Stimulated activated CD8-positive, alpha-beta memory T cell treated with anti-CD3 and anti-CD28 coated beads, Interleukin-4, amount 100 ng/mL, for 24 hours (primary cell): ENCODE data around the gene EIPR1.

ENCODE experiments used
- DNase-seq: peaks from one replicate; pipeline ENCODE4 v3.0.0-alpha.2; 2020; ENCODE audit warnings: low read depth

The EIPR1 gene

DNA sequence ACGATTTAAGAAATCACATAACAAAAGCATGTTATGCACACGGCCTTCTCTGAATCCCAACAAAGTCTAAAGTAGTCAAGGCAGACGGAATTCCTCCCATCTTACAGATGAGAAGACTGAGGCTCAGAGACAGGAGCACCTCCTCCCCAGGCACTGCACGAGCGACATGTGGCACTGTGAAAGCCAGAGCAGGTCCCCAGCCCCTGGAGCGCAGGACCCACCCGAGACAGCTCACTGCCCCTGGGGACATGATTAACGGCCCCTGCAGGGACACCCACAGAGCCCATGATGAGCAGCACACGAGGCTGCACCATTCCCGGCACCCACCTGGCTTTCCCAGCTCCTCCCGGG is 53.6 kb downstream of the EIPR1 start:
- no peak for DNase-seq

GRCh38 chr2:3323360-3324035 is 54.1 kb downstream of the EIPR1 start:
- no peak for DNase-seq

GRCh38 chr2:3322311-3322970 is 55.2 kb downstream of the EIPR1 start:
- DNase-seq: no peak

- no peak for DNase-seq
These were observed 55.8 kb downstream of the EIPR1 start for GRCh38 chr2:3321825-3322224.

- DNase-seq: no peak
These were observed 56.6 kb downstream of the EIPR1 start for GRCh38 chr2:3320910-3321605.

DNA sequence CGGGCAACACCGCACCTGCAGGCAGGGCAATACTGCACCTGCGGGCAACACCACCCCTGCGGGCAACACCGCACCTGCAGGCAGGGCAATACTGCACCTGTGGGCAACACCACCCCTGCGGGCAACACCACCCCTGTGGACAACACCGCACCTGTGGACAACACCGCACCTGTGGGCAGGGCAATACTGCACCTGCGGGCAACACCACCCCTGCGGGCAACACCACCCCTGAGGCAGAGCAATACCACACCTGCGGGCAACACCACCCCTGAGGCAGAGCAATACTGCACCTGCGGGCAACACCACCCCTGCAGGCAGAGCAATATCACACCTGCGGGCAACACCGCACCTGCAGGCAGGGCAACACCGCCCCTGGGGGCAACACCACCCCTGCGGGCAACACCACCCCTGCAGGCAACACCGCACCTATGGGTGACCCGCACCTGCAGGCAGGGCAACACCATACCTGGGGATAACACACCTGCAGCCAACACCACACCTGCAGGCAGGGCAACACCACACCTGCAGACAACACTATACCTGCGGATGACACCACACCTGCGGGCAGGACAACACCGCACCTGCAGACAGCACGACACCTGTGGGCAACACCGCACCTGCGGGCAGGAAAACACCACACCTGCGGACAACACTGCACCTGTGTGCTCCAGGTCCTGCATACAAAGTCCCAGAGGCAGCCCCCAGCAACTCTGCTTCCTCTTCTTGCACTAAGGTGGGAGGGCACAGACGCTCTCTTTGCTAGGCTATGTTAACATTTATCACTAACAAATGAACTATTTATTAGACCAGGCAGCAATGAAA is 57.7 kb downstream of the EIPR1 start:
- DNase-seq: no peak

GRCh38 chr2:3319134-3319533 is 58.5 kb downstream of the EIPR1 start:
- no peak for DNase-seq

GRCh38 chr2:3317871-3318590 is 59.6 kb downstream of the EIPR1 start:
- DNase-seq: no peak

GRCh38 chr2:3317277-3317685 is 60.3 kb downstream of the EIPR1 start:
- no peak for DNase-seq

DNA sequence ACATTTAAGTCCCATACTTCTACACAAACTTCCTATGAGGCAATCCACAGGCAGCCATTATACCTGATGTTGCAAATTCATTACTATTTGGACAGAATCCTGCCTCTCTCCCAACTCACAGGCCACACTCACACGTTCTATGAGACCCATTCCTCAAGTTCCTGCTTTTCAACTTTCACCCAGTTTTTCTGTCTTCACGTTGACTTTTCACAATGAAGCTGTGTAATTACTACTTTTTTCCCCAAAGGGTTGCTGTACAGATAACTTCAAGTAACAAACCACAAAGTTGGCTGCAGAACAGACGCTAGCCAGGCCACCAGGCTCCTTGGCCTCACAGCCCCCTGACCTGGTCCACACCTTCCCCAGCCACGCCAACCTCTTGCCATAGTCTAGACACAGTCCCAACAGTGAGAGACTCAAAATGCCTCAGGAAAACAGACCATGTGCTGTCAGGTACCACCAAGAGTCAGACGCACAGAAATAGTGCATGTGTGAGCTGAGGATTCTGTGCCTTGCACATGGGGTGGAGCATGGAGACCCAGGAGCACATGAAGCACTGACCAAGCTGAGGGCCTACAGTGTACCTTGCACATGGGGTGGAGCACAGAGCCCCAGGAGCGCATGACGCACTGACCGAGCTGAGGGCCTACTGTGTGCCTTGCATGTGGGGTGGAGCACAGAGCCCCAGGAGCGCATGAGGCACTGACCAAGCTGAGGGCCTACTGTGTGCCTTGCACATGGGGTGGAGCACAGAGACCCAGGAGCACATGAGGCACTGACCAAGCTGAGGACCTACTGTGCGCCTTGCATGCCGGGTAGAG is 61.0 kb downstream of the EIPR1 start:
- DNase-seq: no peak

- DNase-seq: no peak
These were observed 63.0 kb downstream of the EIPR1 start for GRCh38 chr2:3314626-3315025.

DNA sequence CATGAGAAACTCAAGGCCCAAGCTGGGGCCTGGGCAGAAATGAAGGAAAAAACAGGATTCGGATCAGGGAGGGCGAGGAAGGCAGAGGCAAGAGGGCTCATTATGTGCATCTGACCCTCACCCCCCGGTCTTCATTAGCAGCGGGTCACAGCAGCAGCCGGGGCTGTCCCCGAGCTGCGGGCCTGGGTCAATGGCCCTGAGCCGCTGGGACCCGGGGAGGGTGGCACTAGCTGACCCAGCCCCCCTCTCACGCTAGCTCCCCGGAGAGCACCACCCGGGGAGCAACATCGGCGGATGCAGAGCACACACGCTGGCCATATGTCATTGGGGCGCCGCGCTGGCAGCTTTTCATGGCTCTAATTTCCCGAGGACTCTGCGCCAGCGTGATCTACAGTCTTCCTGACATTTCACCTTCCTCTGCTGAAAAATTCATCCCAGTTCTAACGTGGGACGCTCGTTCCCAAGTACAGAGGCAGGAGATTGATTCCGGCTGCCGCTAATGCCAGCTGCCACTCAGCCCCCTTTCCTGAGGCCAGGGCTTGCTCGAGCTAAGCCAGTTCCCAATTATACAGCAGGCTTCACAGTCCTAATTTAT is 63.7 kb downstream of the EIPR1 start:
- no peak for DNase-seq

DNA sequence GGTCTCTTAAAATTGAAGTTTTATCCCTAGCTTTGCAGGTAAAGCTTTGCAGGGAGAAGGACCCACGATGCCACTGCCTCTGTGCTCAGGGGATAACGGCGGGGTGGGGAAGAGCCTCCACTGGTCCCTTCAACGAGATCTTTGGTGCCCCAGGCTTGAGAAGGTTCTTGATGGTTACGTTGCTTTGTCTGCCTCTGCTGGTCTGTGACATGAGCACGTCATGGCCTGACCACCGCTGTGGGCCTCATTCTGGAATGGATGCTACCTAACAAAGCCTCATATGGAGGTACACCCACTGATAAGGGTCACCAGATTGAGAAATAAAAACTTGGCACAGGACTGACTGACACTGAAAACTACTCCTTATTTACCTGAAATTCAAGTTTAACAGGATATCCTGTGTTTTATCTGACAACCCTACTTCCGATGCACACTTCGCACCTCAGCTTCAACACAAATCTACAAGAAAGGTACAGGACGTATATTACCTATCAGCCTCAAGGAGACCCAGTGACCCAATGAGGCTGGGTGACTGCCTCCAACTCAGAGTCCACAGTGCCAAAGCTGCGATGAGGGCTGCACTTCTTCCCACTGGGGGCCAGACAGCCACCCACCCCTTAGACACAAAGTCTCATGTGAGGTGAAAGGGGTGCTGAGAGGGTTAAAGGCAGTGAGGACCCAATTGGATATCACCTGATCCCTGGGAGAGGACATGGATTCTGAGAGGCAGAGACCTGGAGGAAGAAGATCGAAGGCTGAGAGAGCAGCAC is 64.9 kb downstream of the EIPR1 start:
- DNase-seq: no peak

- DNase-seq: no peak
These were observed 66.0 kb downstream of the EIPR1 start for GRCh38 chr2:3311601-3312000.

DNA sequence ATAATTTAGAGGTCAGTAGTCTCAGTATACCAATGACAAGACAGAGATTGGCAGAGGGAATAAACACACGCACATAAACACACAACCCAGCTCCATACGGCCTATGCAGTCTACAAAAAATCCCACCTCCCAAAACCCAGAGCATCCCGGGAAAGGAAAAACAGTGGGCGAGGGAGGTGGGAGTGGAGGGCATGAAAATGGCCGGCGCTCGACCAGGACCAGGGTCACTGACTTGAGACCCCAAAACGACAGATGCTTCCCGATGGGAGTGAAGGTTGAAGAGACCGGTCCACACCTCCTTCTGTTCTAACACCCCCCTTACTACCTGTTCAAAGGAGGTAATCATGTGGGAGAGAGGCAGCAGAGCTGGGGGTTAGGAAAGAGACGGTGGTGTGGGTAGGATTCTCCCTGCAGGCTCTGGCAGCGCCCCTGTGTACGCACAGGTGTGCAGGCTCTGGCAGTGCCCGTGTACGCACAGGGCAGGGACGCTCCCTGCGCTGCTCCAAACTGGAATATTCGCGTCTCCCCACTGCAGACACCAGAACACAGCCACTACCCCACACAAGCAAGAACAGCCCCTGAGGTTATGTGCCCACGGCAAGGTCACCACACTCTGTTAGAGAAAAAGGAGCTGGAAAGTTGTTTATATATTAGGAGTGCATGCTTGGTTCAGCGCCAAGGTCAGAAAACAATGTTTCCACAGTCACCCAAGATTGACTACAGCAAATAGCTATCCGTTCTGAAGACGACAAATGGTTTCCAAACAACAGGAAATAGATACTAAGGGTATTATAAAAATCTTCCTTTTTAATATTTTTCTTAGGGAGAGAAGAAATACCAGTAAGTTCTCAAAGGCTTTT is 67.9 kb downstream of the EIPR1 start:
- DNase-seq: no peak

GRCh38 chr2:3307901-3308300 is 69.7 kb downstream of the EIPR1 start:
- no peak for DNase-seq

GRCh38 chr2:3307236-3307635 is 70.4 kb downstream of the EIPR1 start:
- DNase-seq: no peak

DNA sequence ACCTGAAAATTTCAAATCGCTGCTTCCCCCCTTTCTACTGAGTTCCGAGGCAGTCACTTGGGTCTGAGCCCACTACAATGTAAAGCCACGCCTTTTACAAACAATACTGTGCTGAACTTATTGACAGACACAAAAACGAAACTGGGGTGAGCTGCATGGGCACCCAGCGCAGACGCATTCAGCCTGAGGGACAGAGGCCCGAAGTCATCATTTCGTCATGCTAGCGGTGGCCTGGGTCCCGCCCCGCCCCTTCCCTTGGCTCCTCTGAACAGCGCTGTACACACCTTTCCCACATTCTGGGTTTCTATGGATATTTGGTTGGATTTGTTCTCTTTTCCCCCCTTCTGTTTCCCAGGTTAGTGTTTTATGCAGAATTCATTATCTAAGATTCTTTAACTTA is 71.7 kb downstream of the EIPR1 start:
- no peak for DNase-seq

DNA sequence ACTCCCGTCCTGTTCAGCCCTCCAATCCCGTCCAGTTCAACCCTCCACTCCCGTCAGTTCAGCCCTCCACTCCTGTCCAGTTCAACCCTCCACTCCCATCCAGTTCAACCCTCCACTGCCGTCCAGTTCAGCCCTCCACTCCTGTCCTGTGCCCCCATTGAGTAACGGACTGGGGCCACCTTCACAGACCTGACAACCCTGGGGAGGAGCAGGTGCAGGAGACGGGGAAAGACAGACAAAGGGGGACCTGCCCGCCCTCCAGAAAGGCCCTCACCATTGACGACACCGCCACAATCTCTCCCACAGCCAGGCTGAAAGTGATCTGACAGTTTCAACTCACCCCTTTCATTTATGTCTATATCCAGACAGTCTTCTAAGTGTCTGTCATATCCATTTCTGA is 72.2 kb downstream of the EIPR1 start:
- DNase-seq: no peak
